ENCODE measurements around the gene PSG2.
"Not testable (repeated sequence)": the region's sequence is repeated elsewhere in the genome, so short reads cannot be mapped to it uniquely, and the experiment has no call there.

DNA sequence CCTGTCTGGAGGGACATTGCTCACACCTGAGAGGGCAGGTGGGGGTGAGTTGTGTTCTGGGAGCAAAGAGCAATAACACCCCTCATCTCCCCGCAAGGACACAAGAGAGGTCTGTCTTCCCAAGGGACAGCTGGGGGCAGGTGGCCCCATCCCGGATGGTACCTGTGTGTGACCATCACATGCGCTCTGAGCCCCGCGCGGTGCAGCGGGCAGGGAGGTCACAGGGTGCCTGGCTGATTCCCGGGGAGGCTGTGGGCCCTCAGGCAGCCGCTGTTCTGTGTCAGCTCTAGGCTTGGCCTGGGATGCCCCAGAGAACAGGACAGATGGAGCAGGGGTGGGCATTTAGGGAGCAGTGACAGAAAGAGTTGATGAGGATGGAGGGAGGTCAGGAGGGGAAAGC, 1.2 kb upstream of the PSG2 start:
- TF ChIP-seq, protein P1, sequence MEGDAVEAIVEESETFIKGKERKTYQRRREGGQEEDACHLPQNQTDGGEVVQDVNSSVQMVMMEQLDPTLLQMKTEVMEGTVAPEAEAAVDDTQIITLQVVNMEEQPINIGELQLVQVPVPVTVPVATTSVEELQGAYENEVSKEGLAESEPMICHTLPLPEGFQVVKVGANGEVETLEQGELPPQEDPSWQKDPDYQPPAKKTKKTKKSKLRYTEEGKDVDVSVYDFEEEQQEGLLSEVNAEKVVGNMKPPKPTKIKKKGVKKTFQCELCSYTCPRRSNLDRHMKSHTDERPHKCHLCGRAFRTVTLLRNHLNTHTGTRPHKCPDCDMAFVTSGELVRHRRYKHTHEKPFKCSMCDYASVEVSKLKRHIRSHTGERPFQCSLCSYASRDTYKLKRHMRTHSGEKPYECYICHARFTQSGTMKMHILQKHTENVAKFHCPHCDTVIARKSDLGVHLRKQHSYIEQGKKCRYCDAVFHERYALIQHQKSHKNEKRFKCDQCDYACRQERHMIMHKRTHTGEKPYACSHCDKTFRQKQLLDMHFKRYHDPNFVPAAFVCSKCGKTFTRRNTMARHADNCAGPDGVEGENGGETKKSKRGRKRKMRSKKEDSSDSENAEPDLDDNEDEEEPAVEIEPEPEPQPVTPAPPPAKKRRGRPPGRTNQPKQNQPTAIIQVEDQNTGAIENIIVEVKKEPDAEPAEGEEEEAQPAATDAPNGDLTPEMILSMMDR (IDR thresholded peaks at IDR 0.05), result not testable (repeated sequence)
- TF ChIP-seq POLR2AphosphoS5 (IDR thresholded peaks at IDR 0.05), result not testable (repeated sequence)

Measured in stomach (tissue), 4 donors.